Mammary epithelial cell (primary cell): ENCODE data around the gene NMNAT3.

ENCODE experiments used
- CTCF ChIP-seq, 2 donors: IDR thresholded peaks in 1 of 2; conservative IDR thresholded peaks in 1 of 2; 2 replicates each; pipeline ENCODE4 v1.5.1; 2011 to 2012; ENCODE audit warnings: inconsistent platforms in 2 of 2, low read length in 2 of 2, mild to moderate bottlenecking in 2 of 2, control low read depth in 1 of 2, low read depth in 1 of 2; ENCODE audit not compliant: insufficient read depth in 1 of 2; ENCODE audit errors: extremely low read depth in 1 of 2
- EZH2 ChIP-seq: IDR thresholded peaks from 2 replicates; pipeline ENCODE4 v1.6.1; 2012; ENCODE audit warnings: low read length, inconsistent platforms, borderline replicate concordance

DNA sequence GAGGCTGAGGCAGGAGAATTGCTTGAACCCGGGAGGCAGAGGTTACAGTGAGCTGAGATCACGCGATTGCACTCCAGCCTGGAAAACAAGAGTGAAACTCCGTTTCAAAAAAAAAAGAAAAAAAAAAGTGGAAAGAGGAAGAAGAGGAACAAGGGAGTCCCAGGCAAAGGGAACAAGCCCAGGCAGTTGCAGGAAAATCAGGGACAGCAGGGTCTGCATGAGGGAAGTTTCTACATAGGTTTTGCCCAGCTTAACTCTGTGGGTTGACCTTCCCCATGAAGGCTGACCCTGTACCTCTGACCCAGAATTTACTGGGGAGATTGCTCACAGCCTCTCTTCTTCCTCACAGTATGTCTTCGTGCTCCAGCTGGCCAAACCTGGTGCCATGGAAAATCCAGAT is 150.5 kb downstream of the NMNAT3 start:
- TF ChIP-seq CTCF (conservative IDR thresholded peaks at IDR 0.05 in 1 of 2, IDR thresholded peaks at IDR 0.05 in 1 of 2; ENCODE audit: extremely low read depth in 1 of 2, insufficient read depth in 1 of 2, low read depth in 1 of 2, low read length in 2 of 2) (no peak), EZH2 (no peak)
